ENCODE measurements around the gene GPR37L1.
"Not testable (repeated sequence)": the region's sequence is repeated elsewhere in the genome, so short reads cannot be mapped to it uniquely, and the experiment has no call there.

Gene GPR37L1

DNA sequence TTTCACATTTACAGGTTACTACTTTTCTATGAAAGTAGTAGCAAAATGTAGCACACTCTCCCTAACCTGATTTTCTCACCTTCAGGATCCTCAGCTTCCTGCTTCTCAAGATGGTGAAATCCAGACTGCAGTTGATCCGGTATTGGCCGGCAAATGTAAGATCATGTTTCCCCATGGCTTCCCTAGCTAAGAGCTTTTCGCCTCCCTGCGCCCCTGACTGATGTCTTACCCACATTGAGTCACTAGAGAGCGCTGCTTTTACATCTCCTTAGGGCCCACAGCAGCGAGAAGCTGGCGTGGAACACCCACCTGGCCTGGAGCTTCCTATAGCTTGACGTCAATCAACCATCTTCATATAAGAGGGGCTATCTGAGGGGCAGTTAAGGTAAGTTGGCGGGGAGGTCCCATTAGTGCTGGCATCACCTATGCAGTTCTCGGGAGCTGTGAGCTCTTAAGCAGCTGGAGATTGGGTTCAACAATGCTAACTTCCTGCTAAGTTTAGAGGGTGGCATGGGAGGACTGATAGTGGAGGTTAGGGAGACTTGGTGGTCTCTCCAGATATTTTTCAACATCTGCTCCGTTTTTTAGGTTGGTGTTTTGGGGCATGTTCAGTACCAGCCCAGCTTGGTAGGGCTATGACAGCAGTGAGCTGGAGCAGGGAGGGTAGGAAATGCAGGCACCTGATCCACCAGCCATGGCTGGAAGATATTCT is 32.2 kb downstream of the GPR37L1 start:
- peak; percentile 60 for DNase-seq (ENCODE audit: low spot score)

DNA sequence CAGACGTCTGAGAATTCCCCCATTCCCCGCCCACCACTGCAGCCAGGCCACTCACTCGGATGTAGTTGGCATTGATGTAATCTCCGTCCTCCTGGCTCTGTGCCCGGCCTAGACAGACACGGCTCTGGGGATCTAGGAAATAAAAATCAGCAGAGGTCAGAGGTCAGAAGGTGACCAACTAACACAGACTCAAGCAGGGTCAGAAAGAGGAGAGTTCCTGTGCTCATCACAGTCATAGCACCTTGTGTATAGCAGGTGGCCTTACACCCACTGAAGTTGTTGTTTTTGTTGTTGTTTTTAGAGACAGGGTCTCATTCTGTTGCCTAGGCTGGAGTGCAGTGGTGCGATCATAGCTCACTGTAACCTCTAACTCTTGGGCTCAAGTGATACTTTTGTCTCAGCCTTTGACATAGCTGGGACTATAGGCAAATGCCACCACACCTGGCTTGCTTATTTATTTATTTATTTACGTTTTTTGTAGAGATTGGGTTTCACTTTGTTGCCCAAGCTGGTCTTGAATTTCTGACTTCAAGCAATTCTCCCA is 32.8 kb downstream of the GPR37L1 start:
- DNase-seq (ENCODE audit: low spot score), result no peak

DNA sequence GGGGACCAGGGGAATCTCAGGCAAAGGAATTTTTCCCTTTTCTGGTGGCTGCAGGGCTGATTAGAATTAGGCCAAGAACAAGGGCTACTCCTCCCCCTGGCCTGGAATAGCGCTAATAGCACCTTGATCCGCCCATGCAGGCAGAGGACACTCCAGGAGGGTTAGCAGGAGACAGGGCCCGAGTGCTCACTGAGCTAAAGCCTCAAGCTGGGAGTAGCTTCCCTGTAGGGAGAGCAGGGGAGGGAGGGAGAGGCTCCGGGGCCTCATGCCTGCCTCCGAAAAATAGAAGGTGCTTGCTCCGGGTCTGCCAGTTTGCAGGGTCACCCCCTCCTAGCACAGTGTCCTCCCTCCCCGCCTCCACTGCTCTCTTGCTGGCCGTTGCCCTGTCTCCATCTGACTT is 33.9 kb downstream of the GPR37L1 start:
- no peak for DNase-seq (ENCODE audit: low spot score)

DNA sequence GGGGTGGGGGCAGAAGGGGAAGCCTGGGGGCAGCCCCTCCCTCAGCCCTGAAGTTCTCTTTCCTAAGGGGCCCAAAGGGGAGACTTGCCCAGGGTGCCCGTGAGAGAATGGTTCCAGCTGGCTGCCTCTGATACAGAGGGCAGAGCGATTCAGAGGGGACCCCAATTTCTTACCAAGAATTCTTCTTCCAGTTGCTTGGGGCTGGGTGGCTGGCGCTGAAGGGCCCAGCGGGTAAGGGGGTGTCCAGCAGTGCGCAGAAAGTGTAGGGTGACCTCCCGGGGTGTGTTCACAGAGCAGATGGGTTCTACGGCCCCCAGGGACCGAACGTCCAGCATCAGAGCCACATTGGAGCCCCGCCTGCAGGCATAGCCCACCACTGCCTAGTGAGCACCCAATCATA is 35.2 kb downstream of the GPR37L1 start:
- no peak for DNase-seq (ENCODE audit: low spot score)

DNA sequence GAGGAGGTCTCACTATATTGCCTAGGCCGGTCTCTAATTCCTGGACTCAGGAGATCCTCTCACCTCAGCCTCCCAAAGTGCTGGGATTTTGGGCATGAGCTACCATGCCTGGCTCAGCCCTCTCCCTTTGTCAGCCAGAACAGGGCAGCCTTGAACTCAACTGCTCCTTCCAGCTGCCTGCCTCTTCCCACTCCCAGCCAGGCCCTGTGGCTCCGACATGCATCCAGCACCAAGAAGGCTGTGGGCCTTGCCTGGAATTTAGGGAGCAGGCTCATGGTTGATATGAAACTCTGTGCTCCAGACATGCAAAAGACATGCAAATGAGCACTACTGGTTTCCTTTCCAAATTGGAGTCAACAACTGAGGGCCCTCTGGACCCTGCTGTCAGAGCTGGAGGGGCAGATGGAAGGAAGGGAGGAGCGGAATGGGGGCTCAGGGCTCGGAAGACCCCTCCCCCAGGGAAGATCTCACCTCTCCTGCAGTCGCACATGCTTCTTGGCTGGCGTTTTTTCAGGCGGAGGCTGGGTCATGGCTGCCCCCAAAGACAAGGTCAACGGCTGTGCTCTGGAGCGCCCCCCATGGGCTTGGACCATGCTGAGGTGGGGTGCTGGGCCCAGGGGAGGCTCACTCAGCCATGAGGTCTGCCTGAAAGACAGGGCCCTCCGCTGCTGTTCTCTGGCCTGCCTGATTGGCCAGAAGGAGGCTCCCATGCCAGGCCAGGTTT is 36.3 kb downstream of the GPR37L1 start:
- no peak for DNase-seq (ENCODE audit: low spot score)

DNA sequence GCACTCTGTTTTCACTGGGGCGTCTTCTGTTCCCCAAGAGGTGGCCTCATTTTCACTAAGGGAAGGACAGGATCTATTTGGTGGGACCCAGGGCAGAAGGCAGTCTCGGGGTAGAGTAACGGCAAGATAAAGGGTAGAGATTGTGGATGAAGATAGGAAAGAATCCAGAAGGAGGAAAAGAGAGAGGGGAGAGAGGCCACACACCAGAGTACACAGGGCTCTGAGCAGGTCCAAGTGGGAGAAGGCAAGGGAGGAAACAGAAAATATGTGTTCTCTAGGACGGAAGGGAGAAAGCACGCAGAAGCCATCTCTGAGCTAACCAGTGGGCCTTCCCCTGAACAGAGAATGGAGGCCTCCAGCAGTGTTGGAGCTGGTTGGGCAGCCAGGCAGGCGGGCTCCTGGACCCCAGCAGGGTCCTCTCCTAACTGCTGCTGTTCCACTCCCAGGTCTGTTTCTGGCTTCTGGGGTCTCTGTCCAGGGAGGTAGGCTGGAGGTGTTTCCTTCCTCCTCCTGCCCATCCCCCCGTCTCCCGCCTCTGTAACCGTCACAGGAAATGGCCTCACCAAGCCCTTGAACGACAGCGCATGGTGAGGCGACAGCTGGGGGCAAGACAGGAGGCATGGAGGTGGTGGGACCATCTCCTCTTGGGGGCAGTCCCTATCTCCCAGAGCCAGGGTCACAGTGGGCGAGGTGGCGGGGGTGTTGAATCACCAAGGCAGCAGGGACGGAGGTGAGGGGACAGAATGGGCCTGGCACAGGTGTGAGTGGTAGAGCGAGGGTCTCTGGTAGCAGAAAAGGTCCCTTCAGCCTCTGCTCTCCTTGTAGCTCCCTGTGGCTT is 37.0 kb downstream of the GPR37L1 start:
- DNase-seq (ENCODE audit: low spot score), result no peak

DNA sequence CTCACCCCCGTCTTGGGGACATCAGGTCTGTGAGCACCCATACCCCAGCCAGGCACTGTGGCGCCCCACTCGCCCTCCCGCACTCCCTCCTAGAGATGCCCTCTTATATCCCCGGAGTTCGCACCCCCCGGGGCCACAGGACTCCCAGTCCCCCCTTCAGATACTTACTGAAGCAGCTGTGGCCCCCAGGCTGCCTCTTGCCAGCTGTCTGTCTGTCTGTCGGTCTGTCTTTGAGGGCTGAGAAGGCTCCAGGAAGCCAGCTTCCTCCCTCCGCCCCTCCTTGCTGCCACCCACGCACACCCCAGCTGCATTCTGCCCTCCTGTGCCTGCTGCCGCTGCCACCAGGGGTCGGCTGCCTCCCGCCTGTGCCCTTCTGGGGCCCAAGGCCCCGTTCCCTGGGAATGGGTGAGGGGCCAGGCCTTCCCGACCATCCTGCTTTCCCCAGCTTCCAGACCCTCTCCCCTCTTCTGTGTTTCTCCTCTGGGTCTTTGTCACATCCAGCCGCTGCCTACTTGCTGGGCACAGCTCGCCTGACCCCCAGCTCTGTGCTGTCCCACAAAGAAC is 37.7 kb downstream of the GPR37L1 start, which contains the start of gene PTPN7:
Gene PTPN7 (minus strand): TSS at position 226 of the 564 bp plus-strand sequence. CDS start 1,200 bp downstream, outside the sequence.
- DNase-seq (ENCODE audit: low spot score), result no peak

DNA sequence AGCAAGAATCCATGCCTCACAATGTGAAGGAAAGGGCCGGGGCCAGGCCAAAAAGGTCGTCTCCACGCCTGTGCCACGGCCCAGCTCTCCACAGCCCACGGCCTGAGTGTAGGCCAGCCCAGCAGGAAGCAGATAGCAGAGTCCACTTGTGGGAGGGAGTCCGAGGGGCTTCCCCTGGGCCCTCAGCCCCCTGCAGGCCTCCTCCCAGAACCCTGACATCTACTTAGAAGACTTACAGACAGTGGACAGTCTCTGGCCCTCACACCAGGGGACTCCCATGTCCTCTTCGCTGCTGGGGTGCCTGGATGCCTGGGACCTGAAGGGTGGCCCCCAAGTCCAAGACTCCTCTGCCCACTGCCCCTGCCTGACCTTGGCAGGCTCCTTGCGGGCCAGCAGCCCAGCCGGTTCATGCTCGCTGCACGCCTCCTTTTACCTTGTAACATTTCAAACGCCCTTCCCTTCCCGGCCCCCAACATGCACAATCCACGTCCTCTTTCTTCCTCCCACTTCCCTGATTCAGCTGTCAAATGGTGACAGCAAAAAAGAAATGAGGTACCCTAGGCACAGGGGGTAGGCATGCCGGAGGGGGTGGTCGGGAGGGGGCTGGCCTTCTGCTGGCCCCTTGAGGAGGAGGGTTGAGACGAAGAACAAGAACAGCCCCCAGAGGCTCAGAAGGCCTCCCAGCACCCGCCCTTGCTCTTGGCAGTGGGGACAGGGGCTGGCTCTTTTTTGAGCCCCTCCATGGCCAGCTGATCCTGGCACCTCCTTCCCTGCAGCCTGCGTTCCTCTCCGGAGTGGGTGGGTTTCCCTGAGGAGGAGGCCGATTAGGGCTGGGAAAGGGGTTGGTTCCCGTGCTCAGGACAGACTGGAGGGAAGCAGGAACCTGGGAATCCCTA is 38.7 kb downstream of the GPR37L1 start:
- DNase-seq (ENCODE audit: low spot score), result no peak

DNA sequence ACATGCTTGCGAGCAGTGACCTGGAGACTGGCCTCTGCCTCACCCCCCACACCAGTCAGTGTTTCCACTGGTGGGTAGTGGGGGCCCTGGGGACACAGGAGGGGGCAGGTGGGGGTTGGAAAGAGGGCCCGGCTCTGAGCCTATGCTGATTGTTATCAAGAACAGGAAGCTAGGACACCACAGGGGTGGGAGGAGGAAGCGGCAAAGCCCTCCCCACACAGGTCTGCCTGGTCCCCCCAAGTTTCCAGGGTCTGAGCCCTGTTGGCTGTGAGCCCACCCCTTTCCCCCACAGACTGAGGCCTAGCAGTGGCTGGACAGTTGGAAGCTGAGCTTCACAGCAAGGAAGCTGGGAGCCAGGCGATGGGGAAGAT is 39.3 kb downstream of the GPR37L1 start:
- no peak for DNase-seq (ENCODE audit: low spot score)

DNA sequence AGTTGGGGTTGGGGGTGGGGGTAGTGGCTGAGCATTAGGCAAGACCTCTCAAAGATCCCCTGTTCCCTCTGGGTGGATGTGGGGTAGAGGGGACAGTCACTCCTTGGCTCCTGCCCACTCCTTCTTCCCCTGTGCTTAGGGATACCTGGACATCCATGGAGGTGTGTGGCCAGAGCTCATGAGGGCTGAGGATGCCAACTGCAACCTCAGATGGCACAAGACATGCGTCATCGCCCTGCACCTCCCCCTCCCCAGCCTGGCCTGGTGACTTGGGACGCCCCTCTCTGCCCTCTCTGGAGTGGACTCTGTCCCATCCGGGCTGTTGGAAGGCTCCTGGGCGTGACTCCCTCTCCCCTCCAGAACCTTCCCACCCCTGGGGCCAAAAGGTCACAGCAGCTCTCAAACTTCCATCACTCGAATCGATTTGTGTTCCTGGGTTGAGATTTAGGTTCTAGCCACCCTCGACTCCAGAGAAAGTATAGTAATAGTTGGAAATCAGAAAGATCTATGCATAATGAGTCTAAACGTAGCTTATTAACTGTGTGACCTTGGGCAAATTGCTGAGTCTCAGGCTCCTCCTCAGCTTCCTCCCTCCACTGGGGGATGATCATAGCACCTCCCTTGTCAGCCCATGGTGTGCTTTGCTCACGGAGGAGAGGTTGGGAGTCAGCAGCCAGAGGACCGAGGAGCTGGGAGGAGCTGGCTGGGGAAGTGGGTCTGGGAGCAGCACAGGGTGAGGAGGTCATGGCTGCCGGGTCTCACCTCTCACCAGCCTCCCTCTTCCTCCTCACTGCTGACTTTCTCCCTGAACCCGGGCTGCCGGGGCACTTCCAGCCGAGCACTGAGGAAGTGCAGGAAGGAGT is 39.9 kb downstream of the GPR37L1 start:
- DNase-seq (ENCODE audit: low spot score), result no peak

DNA sequence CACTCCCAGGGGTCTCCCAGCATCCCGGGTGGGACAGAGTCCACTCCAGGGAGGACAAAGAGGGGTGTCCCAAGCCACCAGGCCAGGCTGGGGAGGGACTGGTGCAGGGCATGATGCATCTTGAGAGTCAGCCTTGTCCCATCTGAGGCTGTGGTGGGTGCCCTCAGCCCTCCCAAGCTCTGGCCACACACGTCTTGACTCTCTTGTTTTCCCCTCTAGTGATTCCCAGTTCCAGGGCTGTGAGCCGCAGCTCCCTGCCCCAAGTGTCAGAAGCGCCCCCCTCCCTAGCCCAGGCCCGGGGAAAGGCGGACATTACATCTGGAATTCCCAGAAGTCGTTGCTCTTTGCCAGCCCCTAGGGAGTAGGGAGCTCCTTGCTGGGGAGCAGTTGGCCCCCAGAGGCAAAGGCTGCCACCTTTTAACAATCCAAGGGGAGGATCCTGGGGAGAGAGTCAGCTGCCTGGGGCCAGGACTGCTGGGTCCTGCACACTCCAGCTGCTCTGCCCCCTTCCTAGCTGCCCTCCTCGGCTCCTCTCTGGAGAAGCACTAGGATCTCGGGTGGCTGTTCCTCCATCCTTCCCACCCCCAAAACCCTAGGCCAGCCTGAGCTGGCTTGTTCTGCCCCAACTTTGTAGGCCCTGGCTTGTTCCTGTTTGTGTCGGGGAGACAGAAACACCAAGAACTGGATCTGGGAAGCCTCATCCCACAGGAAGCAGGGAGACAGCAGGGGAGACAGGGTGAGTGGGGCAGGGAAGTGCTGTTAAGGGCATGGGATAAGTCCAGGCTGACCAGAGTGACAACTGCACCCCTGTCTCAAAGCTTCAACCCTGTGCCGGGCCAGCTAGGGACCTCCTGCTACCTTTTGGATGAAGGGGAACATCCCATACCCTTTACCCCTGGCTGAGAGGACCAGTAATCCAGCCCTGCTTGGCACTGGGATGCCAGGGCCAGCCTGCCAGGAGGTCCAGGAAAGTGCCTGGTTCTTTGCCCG is 40.9 kb downstream of the GPR37L1 start:
- no peak for DNase-seq (ENCODE audit: low spot score)

DNA sequence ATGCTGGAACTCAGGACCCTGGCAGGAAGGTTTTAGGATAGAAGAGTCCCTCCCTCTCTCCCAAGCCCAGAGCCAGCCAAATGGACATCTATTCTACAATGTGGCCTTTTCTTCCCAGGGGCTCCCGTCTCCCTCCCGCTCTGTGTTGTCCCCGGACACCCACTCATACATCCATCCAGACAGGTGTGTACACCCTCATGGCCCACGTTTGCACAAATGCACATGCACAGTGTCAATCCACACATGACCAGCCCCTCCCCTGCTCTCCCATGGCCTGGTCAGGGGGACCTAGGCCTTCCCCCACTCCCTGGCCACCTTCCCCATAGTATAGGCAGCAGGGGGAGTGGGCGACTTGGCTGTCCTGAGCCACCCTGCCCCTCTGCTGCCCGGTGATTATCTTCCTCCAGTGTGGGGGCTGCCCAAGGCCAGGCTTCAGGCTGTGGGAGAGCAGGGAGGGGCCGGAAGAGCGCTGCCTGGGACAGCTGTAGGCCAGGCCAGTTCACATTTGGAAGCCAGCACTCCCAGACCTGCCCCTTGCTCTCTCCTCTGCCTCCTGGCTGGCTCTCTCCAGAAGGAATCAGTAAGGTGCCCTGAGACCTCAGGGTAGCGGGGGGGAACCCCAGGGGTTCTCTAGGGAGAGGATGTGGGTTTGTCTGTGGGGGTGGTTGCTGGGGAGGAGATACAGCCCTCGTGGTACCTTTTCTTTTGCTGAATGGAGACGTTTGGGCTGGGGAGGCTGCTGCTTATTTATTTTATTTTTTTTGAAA is 41.7 kb downstream of the GPR37L1 start:
- DNase-seq (ENCODE audit: low spot score), result no peak

DNA sequence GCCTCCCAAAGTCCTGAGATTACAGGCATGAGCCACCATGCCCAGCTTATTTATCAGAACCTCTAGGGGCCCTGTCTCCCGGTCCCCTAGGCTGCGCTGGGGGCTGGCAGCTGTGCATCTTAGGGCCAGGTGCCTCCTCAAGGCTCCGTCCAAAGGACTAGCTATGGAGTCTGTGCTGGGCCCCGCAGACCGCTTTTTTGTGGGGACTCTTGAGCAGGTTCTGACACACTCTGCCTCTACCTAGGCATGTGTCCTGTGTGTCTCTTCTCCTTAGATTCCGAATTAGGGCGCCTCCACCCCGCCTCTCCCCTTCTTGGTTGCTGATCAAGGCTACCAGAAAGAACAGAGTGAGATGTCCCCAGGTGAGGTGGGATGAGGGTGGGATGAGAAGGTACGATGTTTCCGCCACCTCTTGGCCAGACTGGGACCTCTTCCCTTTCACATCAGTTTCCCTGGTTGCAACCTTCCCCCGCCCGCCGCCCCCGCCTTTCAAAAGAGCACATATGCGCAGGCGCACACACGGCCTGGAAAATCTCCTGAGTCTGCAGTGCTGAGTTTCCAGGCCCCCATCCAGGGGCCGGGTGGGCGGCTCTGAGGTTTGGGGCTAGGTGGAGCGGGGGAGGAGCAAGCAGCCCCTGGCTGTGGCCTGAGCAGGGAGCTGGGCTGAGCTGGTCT is 42.7 kb downstream of the GPR37L1 start:
- DNase-seq (ENCODE audit: low spot score), result no peak

DNA sequence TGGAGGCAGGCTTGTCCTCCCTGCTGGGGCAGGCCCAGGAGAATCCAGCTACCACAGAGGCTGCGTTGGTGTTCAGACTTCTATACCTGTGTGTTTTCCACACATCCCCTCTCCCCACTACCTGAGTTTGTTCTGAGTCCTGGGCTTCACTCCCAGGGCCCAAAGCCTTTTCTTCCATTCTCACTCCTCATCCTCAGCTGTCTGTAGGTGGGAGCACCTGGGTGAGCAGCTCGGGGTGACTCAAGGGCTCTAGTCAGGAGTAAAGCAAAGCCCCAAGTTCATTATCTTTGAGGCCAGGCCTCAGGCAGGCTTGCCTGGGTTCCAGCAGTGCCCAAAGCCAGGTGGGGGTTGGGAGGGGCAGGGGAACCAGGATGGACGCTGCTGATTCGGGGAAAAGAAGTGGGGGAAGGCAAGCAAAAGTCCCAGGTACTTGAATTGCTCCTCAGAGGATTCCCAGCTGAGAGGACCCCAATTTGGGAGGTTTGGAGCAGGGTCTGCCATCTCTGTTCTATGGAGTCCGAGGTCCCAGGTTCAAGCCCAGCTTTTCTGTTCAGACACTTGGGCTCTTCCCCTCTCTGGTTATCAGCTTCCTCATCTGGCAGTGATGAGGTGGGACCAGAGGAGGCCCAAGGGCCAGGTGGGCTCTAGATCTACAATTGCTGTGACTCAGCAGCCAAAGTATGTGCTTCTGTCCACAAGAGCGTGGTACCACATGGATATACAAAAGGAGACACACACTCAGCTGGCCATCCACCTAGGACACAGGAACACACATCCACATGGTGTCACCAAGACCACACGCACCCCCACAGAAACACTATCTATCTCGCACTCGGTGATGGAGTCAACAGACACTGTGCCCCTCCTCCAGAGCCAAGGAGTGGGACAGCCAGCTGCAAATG is 43.5 kb downstream of the GPR37L1 start:
- no peak for DNase-seq (ENCODE audit: low spot score)

DNA sequence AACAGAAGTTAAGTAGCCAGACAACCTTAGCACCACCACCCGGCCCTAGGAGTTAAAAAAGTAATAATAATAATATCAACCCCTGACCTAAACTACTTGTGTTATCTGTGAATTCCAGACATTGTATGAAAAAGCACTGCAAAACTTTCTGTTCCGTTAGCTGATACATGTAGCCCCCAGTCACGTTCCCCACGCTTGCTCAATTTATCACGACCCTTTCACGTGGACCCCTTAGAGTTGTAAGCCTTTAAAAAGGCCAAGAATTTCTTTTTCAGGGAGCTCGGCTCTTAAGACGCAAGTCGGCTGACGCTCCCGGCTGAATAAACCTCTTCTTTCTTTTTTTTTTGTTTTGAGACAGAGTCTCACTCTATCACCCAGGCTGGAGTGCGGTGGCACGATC is 44.3 kb downstream of the GPR37L1 start:
- not testable (repeated sequence) for DNase-seq (ENCODE audit: low spot score)

DNA sequence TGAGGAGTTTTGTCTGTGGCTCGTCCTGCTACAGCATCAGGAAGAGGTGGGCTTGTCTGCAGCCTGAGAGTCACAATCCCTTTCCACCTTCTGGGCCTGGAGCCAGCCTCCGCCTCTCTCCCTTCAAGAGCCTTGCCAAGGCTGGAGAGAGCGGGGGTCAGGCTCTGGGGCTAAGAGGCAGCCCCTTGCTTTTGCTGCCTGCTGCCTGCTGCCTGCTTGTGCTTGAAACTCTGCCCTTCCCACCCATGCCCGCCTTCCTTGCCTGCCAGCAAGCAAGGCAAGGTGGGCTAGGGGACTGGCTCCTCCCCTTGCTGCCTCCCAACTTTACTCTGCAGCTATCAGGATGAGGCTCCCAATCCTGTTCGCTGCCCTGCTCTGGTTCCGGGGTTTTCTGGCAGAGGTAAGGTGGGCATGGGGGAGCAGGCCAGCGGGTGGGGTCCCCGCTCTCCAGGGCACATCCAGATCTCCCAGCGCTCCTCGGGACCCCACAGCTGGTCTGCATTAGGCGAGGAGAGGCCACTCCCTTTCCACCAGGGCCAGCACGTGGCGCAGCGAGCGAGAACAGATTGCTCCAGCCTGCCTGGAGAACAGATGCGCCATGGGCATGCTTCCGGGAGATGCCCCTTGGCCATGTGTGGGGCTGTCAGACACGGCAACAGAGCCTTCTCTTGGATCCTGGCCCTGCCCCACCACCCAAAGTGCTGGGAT is 45.1 kb downstream of the GPR37L1 start:
- no peak for DNase-seq (ENCODE audit: low spot score)
